HG02642 (cell line): ENCODE measurements around the gene LHFPL3.

Source experiments
- ATAC-seq: cut with Tn5 transposase; IDR thresholded peaks from one replicate; pipeline ENCODE4 v1.9.1; 2021; ENCODE audit warnings: mild to moderate bottlenecking; ENCODE audit not compliant: unreplicated experiment, poor library complexity

Gene LHFPL3

DNA sequence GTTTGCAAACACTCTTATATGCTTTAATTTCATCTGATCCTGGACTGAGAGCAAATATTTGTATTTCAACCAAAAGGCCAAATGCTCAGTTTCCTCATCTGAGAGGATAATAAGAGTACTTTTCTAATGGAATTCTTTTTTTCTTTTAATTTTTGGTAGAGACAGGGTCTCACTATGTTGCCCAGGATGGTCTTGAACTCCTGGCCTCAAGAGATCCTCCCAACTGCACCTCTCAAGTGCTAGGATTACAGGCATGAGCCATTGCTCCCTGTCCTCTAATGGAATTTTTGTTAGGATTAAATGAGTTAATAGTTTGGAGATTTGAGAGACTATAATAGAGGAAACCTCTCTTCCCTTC lies 617.2 kb downstream of the LHFPL3 start:
- ATAC-seq: no peak

DNA sequence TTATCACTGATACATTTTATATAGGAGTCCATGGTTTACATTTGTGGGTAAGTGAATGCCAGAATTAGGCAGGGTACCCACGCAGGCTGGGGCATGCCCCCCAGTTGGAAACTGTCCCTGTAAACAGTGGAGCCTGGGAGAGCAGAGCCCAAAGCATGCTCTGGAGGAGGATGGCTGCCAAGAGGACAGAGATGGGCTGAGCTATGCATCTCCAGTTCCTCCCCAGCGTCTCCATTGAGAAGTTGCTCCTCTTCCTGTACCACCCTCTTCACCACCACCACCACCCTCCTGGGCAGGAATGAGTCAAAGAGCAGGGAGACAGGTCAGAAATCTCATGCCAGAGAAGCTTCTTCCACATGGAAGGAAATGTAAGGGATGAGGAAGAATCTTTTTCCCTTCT lies 617.9 kb downstream of the LHFPL3 start:
- ATAC-seq: no peak

DNA sequence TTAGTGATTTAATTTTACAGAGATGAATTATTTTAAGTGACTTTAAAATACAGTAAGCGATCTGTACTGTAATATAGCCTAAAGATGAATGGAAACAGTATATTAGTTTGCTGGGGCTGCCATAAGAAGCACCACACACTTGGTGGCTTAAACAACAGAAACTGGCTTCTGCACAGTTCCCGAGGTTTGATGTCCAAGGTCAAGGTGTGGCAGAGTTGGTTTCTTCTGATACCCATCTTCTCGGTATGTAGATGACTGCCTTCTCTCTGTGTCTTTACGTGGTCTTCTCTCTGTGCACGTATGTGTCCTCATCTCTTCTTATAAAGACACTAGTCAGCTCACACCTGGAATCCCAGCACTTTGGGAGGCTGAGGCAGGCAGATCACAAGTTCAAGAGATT lies 621.6 kb downstream of the LHFPL3 start:
- ATAC-seq: no peak

DNA sequence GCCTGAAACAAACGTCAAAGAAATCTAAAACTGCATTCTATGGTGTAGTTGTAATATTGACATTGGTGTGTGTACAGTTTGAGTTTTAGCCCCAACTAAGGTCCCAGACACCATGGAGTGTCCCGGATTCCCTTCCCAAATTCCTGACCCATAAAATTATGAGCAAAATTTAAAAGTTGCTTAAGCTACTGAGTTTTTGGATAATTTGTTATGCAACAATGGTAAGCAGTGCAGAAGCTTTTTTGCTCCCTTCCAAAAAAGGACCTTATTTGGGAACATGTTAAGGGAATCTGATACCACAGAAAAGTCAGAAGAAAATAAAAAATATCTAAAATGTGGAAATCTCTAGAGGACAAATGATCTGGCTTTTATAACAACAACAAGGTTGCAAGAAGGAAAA lies 622.4 kb downstream of the LHFPL3 start:
- ATAC-seq: no peak

DNA sequence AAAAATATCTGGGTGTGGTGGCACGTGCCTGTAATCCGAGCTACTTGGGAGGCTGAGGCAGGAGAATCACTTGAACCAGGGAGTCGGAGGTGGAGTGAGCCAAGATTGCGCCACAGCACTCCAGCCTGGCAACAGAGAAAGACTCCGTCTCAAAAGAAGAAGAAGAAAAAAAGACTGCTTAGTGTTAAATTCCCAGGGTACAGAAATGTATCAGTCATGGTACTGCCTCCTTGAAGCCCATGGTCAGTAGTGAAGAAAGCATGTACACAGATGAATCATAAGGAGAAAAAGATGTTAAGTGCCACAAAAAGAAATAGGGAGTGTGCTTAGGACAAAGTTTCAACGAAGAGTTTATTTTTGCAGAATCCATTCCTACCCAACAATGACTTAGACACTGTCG lies 623.1 kb downstream of the LHFPL3 start:
- ATAC-seq: no peak

DNA sequence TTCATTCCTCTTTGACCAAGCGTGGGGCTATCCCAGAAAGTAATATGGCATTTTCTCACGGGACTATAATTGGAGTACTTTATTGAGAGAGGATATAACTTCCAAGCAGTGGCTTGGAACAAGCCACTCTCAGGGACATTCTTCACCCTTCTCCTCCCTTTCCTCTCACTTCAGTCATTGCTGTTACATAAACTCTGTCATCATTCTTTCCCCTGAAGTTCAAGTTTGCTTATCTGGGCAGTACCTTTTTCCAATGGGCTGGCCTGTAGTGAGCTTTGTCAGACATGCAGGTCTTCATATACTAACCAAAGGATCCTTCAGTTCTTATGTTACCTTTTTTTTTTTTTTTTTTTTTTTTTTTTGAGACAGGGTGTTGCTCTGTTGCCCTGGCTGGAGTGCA lies 626.9 kb downstream of the LHFPL3 start:
- ATAC-seq: no peak
